ENCODE data around the gene NDUFA5.

GRCh38 chr7:123498031-123498430 lies 59.6 kb downstream of the NDUFA5 start:
- TF ChIP-seq POLR2AphosphoS5 (IDR thresholded peaks at IDR 0.05; ENCODE audit: borderline replicate concordance, low read depth, low read length) (no peak), EZH2 (IDR thresholded peaks at IDR 0.05) (no peak)
